SH-SY5Y (cell line): ENCODE data around the gene BTG2.

Experiments used
- GATA2 ChIP-seq: IDR thresholded peaks from 2 replicates; pipeline ENCODE4 v1.6.1; 2011; ENCODE audit warnings: mild to moderate bottlenecking, low read depth, low read length
- GATA3 ChIP-seq: IDR thresholded peaks from 2 replicates; pipeline ENCODE4 v1.6.1; 2011; ENCODE audit warnings: low read depth, mild to moderate bottlenecking, low read length, moderate library complexity

BTG2 gene

DNA sequence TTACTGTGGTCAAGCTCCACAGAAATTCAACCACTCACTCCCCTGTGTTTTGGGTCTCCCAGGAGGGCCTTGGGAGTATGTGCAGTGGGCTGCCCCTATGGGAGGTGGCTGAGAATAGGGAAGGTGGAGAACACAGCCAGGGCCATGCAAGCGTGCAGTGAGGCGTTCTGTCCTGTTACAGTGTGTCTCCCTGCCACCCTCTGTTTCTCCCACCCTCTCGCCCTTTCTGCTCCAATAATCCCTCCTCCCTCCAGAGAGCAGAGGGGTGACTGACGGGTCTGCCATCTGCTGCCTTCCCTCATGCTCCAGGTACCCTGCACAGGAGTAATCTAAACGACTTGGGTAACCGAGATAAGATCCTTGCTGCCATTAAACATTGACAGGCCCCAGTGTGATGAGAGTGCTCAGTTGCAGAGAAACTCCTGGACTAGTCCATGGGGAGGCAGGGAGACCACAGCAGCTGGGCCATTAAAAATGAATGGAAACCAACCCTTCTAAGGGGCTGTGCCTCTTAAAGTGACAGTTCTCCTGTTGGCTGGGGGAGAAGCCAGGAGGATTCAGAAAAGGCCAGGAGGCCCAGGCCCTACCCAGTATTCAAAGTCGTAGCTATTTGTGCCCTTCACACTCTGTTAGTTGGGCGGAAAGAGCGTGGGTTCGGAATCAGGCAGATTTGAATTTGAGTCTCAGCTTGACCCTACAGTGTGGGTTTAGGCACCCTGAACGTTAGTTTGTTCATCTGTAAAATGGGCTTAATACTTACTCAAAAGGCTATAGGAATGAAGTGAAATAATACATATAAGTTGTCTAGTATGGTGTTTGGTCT is 22.4 kb upstream of the BTG2 start:
- TF ChIP-seq GATA2 (no peak; the same call in 1 of the 2 replicates), GATA3 (no peak)

- TF ChIP-seq GATA3 (no peak), GATA2 (no peak)
Measured at GRCh38 chr1:203283597-203283996, 21.7 kb upstream of the BTG2 start.

GRCh38 chr1:203284411-203285123 is 20.8 kb upstream of the BTG2 start:
- no peak for TF ChIP-seq GATA3
- no peak for TF ChIP-seq GATA2

DNA sequence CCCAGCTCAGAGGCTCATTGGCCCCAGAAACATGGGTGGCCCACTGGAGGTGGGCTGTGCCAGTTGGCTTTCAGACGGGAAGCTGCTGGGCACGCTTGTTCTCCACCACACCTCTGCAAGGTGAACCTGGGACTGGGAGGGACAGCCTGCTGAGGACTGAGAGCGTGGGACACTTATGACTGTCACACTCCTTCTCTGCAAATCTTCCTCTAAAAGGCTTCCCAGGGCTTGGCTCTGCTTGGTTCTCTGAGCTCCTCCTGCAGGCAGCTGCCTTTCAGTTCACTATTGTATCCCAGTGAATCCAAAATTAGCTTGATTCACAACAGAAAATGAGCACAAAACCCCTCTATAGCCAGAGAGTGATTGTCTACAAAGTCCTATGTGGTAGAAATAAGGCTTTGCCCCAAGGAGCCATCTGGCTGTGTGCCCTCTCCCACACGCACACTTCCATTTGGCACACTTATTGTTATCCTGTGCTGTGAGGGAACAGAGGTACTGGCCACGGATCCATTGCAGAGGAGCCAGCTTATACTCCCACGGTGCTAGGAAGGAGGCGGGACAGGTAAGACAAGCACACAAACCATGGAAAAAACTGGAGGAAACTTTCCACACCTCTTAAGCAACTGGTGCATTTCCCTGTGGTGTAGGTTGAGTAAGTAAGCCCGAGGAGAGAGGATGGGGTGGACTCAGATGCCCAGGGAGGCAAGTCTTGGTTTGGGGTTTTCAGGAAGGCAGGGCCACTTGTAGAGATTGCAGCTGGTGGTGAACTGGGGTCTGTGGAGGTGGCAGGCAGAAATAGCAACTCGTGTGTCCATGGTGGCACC is 18.9 kb upstream of the BTG2 start:
- no peak for TF ChIP-seq GATA3
- TF ChIP-seq GATA2: no peak

DNA sequence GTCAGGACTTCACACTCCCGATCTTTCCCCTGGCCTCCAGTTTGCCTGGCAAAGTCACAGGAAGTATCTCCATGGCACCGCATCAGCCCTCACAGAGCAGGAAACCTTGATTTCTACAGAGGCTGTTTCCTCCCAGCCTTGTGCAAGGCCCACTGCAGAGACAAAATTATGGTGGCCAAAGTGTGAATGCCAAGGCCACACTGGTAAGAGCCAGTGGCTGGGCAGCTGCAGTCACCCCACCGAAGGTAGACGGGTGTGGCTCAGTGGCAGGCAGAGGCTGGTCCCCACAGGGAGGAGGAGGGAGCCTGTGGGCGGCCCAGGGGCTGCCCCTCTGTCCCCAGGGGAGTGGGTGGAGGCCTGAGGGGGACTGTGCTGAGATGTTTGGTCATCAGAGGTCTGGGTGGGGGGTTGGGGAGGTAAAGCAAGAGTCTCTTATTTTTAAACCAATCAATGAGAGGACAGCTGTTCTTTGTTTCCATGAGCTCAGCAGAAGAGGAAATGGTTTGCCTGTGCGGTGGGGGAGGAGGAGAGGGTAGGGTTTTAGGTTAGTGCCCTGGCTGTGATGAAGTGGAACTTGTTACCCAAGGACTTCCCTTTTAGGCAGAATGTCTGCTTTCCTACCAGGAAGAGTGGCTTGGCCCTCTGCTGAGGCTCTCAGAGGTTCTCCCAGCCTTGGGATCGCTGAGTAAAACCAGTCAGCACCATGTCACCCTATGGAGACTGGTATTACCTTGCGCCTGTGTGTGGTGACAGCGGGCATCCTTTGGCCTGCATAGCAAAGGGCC is 18.0 kb upstream of the BTG2 start:
- TF ChIP-seq GATA3 (no peak), GATA2 (no peak)

DNA sequence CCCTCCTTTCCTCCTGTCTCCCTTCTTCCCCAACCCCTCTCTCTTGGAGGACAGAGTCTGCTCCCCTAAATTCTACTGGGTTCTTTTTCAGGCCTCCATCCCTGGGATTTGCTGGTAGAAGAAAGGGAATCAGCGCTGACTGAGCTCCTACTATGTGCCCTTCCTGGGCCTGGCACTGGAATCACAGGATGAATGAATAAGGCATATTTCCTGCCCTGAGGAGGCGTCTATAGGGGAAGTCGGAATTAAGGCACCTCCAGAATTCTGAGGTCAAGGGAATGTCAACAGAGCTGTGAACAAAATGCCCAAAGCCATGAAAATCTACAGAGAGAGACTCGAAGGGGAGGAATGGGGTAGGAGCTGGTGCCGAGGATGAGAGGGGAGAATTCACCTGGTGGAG is 17.4 kb upstream of the BTG2 start:
- TF ChIP-seq GATA3 (no peak), GATA2 (no peak)

GRCh38 chr1:203288400-203288799 is 16.9 kb upstream of the BTG2 start:
- no peak for TF ChIP-seq GATA3
- TF ChIP-seq GATA2: no peak

DNA sequence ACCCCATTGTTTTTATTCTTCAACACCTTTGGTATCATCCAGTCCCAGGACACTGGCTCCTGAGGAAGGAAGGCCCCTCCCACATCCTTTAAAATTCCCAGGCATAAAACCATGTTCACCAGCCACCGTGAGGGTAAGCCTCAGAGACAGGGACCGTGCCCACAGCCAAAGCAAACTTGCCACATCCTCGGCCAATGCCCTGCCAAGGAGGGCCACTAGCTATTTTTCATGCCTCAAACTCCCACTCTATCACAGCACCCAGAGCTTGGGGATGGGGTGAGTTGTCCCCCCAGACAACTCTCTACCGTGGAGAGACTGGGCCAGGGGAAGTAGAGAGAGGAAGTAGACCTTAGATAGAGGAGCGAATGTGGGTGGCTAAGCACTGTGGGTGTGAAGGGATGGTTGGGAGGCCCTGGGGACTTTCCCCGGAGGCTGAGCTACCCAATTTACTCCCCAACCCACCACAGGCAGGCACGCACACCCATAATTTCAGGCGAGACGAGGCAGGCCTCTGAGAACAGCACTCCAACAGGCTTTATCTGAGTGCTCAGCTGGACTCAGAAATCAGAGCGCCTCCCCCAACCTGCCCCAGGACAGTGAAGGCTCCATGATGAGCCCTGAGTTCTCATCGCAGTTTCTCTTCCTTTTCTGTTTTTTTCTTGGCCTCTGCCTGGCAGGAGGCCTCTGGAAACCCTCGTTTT is 15.9 kb upstream of the BTG2 start:
- TF ChIP-seq GATA3 (no peak), GATA2 (no peak)

DNA sequence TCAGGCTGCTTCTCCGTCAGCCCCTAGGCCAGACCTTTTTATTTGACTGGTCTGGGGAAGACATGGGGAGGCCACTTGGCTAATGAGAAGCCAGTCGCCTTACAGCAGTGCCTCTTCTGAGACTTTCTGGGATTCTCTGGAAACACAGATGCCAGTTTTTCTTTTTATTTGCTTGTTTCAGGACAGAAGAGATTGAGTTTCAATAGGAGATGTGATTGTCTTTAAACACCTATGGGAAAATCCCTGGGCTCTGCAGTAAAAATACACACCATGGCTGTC is 15.4 kb upstream of the BTG2 start:
- TF ChIP-seq GATA2 (no peak), GATA3 (no peak)

GRCh38 chr1:203290261-203291089 is 14.8 kb upstream of the BTG2 start:
- TF ChIP-seq GATA3 (no peak), GATA2 (no peak; the same call in 1 of the 2 replicates)

DNA sequence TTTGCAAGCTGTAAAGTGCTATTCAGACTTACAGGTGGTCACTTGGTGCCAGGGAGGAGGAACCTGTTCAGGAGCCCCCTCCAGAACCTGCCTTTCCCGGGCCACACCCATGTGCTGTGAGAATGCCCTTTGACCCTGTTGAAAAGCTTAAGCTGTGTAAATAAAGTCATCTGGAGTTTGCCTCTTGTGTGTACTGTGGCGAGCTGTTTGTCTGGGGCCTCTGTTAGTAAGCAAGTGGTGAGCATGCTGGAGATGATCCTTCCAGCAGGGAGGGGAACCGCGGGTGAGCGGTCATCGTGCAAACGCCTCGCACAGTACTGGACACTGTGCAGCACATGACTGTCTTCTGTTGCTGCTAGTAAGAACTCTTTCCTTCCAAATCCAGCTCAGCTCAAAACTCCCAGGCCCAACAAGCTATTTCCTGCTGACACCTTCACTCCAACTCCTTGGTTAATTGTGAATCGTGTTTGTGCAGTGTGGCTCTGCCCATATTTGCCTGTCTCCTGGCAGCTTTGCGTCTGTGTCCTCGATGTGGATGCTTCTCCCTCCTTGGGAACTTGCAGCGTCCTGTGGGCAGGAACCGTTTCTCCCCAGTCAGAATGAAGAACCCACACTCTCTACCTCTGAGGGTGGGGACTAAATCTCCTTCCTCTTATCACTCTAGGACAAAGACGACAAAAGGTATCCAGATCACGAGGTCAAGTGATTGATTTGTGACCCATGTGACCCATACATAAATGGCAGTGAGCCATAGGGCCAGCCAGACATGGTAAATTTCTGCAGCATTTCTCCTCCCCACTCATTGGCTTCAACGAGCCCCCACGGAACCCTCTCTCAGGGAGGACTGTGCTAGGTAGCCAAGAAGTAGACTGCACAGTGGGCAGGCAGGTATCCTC is 13.9 kb upstream of the BTG2 start:
- TF ChIP-seq GATA3 (no peak), GATA2 (no peak)

DNA sequence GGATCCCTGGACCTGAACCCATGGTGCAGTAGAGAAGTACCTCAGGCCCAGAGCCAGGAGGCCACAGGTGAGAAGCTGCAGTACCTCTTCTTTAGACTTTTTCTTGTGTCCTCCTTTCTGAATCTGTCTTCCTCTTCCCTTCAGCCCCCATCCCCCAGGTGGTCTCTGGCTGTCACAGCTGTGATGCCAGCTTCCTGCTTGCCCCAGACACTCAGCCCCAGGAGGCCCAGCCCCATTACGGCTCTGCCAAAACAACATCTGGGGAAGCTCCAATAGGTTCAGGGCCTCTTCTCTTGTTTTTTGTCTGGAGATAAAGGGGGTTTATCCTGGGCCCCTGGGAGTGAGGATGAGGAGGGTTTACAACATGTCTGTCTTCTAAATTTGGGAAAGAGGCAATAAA is 9.5 kb upstream of the BTG2 start:
- TF ChIP-seq GATA3 (no peak), GATA2 (no peak)
